NT2/D1 (cell line): ENCODE data around the gene GOLGA6L6.
"Not testable (repeated sequence)": the region's sequence is repeated elsewhere in the genome, so short reads cannot be mapped to it uniquely, and the experiment has no call there.

Source experiments
- DNase-seq: peaks from one replicate; pipeline ENCODE4 v3.0.0-alpha.2; 2011; ENCODE audit warnings: low read depth, low spot score
- H3K27me3 ChIP-seq: 2 replicates; pipeline ENCODE4 v1.6.0; 2011; ENCODE audit warnings: mild to moderate bottlenecking; ENCODE audit not compliant: insufficient read length, insufficient read depth
- H3K36me3 ChIP-seq: 2 replicates; pipeline ENCODE4 v1.6.1; 2011; ENCODE audit warnings: mild to moderate bottlenecking, low read length, mixed read lengths; ENCODE audit not compliant: insufficient read depth, insufficient read length
- H3K4me1 ChIP-seq: 2 replicates; pipeline ENCODE4 v1.5.1; 2011; ENCODE audit not compliant: insufficient read depth, insufficient read length
- H3K4me3 ChIP-seq: 2 replicates; pipeline ENCODE4 v1.5.1; 2011; ENCODE audit warnings: low read depth; ENCODE audit not compliant: insufficient read length
- H3K9ac ChIP-seq: 2 replicates; pipeline ENCODE4 v1.6.0; 2011; ENCODE audit warnings: low read depth; ENCODE audit not compliant: insufficient read length
- H3K9me3 ChIP-seq: 2 replicates; pipeline ENCODE4 v1.5.1; 2011; ENCODE audit warnings: mild to moderate bottlenecking, low read length; ENCODE audit not compliant: insufficient read depth

Gene GOLGA6L6

DNA sequence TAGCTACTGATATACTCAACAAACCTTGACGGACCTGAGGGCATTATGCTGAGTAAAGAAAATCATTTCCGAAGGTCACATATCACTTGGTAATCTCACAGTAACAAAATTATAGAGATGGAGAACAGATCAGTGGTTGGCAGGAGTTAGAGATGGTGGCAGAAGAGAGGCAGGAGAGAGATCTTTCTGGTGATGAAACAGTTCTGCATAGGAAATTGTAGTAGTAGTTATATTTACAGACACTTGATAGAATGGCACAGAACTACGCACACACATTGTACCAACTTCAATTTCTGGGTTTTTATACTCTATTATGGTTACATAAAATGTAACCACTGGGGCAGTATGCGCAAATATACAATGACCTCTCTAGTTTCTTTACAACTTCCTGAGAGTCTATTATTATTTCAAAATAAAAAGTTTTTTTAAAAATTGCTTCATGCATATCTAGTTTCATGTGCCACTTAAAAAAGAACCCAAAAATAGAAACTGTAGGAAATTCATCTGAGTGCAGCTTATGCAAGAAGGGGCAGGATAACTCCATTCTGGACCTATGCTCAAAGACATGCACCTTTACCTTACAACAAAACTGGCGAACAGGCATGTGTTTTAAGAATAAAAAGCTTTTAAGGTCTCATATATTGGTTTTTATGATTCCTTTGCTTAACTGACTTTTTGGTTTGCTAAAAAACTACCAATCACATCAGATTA lies 39.9 kb downstream of the GOLGA6L6 start:
- H3K9ac ChIP-seq, DNase-seq, H3K9me3 ChIP-seq, H3K4me1 ChIP-seq, H3K27me3 ChIP-seq, H3K36me3 ChIP-seq, H3K4me3 ChIP-seq: not testable (repeated sequence)

DNA sequence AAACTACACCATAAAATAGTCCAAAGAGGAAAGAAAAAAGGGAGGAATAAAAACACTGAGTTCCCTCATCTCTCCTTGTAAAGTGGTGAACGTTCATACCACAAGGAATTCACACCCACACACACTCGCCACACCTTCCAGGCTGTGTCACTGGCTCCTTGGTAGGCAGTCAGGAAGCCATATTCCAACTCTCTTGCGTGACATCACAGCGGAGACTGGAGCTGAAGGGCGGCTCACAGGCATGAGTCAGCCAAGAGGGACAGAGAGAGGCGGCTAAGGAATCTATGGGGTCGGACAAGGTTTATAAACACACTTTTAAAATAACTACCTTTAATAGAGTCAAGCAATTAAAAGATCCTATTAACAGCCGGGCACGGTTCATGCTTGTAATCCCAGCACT lies 43.8 kb downstream of the GOLGA6L6 start:
- DNase-seq, H3K4me3 ChIP-seq, H3K27me3 ChIP-seq, H3K9me3 ChIP-seq, H3K36me3 ChIP-seq, H3K4me1 ChIP-seq, H3K9ac ChIP-seq: not testable (repeated sequence)

DNA sequence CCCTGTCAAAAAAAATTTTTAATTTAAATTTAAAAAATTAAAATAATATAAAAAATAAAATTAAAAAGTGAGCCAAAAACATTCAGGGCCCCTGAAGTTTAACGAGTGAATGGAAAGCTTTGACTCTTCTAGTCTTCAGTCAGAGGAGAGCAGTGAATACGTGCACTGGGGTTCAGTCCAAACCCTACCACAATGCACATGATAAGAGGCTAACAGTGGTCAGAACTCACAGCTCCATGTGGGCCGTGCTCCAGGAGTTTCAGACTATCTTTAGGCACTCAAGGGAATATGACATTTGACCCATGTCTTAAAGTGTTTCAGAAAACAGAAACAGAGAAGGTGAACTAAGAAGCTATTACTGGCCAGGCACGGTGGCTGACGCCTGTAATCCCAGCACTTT lies 48.6 kb downstream of the GOLGA6L6 start:
- H3K9ac ChIP-seq, DNase-seq, H3K9me3 ChIP-seq, H3K4me3 ChIP-seq, H3K27me3 ChIP-seq, H3K4me1 ChIP-seq, H3K36me3 ChIP-seq: not testable (repeated sequence)

DNA sequence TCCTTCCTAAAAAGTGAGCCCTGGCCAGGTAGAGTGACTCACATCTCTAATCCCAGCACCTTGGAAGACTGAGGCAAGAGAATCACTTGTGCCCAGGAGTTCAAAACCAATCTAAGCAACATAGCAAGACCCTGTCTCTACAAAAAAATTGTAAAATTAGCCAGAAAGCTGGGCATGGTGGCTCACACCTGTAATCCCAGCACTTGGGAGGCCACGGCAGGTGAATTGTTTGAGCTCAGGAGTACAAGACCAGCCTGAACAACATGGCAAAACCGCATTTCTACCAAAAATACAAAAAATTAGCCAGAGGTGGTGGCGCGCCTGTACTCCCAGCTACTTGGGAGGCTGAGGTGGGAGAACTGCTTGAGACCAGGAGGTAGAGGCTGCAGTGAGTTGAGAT lies 49.0 kb downstream of the GOLGA6L6 start:
- H3K9ac ChIP-seq, H3K4me3 ChIP-seq, H3K27me3 ChIP-seq, H3K9me3 ChIP-seq, DNase-seq, H3K4me1 ChIP-seq, H3K36me3 ChIP-seq: not testable (repeated sequence)

DNA sequence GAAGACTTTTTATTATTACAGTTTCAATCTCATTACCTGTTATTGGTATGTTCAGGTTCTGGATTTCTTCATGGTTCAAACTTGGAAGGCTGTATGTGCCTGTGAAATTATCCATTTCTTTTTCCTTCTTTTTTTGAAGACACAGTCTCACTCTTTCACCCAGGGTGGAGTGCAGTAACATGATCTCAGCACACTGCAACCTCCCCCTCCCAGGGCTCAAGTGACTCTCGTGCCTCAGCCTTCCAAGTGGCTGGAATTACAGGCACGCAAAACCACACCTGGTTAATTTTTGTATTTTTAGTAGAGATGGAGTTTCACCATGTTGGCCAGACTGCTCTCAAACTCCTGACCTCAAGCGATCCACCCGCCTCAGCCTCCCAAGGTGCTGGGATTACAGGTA lies 52.3 kb downstream of the GOLGA6L6 start:
- H3K4me3 ChIP-seq, H3K9ac ChIP-seq, H3K4me1 ChIP-seq, DNase-seq, H3K9me3 ChIP-seq, H3K27me3 ChIP-seq, H3K36me3 ChIP-seq: not testable (repeated sequence)
